LNCAP (cell line): ENCODE measurements around the gene PRMT7.

Source experiments
- TF ChIP-seq, protein P1 (sequence below): fragments of 450-650 bp; IDR thresholded peaks from 2 replicates; pipeline ENCODE4 v1.5.1; 2017; ENCODE audit warnings: mild to moderate bottlenecking

Gene PRMT7

DNA sequence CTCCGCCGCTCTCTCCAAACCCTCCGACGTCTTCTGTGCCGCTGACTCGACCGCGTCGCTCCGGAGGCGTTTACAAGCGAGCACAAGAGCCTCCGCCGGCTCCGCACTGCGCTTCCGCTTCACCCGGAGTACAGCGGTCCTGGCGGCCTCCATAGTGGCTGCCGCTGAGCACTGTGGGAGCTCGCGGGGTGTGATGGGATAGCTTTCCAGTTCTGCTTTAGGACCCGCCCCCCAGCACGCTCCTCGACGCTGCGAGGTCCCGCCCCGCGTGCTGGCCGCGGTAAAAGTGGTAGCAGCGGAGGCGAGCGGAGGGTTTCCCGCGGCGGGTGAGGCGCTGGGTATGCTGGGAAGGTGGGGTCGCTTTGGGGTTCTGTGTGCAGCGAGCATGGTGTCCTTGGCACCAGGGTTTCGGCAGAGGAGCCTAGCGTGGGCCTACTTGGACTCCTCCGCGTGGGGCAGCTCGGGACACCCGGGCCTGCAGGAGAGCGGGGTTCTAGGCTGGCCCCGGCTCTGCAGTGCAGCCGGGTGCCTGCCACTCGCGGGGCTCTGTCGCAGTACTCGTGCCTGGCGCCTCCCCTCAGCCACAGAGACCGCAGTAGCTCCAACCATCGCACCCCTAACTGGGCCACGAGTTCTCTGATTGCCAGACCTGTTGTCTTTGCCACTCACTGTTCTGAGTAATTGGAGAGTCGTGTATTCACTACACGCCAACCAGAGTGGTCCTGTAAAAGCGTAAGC lies at the start of gene PRMT7, which contains the start of gene SLC7A6OS:
PRMT7 (plus strand) TSS at position 246 of the 738 bp plus-strand sequence. CDS start 4,961 bp downstream, outside the sequence.
SLC7A6OS (minus strand) TSS at position 173 of the 738 bp plus-strand sequence; CDS start at position 153, 20 bp downstream.
- TF ChIP-seq, protein P1, sequence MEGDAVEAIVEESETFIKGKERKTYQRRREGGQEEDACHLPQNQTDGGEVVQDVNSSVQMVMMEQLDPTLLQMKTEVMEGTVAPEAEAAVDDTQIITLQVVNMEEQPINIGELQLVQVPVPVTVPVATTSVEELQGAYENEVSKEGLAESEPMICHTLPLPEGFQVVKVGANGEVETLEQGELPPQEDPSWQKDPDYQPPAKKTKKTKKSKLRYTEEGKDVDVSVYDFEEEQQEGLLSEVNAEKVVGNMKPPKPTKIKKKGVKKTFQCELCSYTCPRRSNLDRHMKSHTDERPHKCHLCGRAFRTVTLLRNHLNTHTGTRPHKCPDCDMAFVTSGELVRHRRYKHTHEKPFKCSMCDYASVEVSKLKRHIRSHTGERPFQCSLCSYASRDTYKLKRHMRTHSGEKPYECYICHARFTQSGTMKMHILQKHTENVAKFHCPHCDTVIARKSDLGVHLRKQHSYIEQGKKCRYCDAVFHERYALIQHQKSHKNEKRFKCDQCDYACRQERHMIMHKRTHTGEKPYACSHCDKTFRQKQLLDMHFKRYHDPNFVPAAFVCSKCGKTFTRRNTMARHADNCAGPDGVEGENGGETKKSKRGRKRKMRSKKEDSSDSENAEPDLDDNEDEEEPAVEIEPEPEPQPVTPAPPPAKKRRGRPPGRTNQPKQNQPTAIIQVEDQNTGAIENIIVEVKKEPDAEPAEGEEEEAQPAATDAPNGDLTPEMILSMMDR, result no peak

DNA sequence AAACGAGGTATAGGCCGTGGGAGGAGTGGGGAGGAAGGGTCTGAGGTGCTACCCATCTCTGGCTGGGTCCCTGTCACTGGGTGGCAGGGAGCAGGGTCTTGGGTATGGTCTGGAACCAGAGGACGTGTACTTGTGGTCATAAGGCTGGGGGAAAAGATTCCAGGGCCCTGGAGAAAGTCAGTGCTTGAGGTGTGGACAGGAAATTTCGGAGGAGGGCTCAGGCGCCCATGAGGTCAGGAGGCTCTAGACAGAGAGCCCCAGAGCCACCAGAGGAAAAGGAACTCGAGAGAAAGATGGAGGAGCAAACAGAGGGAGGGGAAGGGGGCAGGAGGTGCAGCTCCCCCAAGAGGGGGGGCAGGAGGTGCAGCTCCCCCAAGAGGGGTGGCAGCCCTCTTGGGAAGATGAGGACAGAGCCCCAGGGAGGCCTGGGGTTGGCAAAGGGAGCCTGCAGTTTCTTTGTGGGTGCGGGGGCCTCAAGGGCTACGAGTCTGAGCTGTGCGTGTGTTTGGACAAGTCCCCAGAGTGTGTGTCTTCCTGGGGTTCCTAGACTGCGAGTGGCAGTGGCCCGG lies 47.2 kb upstream of the PRMT7 start:
- TF ChIP-seq, protein P1, result no peak; the same call in 1 of the 2 replicates

DNA sequence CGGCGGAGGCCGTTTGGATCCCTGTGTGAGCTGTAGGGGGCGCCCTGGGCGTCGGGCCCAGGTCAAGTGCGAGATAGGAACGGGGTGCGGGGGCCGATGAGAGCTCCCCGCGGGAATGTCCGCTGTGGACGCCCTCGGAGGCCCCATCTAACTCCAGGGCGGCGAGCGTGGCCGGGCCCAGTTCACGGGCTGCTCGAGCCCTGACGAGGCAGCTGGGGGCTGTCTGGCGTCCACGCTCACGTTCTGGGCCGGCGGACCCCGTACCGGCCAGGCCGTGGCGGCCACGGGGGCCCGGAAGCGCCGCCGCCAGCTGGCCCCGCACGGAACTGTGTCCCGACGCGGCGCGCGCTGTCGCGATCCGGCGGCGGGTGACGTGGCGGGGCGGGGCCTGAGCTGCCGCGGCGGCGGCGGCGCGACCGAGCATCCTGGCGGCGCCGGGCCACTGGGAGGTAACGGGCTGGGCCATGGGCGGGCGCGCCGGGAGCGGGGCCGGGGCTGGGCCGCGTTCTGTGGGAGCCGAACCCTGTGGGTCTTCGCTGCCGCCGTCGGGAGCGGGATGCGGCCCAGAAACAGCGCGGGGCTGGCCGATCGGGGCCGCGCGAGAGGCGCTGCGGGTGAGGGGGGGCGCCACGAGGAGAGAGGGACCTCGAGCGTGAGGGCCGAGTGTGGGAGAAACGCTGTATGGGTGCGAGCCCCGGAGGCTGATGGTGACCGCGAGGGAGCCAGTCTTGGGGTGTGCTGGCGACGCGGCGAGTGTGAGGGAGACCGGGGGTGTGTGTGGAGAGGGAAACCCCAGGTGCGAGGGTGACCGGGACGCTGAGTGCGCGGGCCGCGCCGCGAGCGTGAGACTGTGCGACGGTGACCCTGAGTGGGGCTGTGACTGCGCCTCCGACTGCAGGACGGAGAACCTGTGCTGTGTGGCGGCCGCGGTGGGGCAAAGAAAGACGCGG lies 46.4 kb upstream of the PRMT7 start, which contains the start of gene SLC7A6:
SLC7A6 (plus strand) TSS at position 399 of the 950 bp plus-strand sequence. CDS start 10,201 bp downstream, outside the sequence.
- TF ChIP-seq, protein P1, result peak; percentile 61; the same call in 1 of the 2 replicates

DNA sequence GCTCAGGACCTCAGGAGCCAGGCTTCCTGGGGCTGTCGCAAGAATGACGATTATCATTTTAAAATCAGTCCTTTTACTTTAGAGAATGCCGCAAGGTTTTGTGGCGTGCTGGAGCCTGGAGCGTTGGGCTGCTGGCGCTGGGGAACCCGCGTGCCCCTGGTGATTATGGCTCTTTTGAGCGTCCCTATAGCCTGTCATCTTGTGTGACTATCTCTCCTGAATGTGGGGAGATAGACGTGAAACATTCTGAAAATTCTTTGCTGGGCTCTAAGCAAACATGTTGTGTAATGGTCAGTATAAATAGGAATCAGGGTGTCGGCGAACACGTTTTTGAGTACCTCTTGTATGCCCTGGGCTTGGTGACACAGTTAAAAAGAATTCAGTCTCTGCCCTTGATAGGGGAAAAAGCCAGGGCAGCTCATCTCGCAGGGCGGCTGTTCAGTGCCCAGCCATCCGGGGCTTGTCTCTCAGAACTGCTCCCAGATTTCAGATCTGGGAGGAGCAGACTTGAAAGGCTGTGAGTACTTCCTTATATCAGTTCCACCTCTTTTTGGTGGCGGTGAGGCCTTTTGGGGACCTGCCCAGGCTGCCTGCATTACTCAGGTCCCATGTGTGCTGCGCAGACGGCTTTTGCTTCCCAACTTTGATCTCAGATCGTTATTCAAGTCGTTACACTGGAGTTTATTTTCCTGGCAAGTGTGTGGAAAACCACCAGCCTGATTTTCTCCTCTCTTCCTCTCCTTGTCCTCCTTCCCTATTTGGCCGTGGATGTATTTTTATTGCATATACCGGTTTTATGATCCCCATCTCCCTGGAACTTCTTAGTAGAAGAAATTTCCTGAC lies 45.5 kb upstream of the PRMT7 start:
- TF ChIP-seq, protein P1, result no peak

DNA sequence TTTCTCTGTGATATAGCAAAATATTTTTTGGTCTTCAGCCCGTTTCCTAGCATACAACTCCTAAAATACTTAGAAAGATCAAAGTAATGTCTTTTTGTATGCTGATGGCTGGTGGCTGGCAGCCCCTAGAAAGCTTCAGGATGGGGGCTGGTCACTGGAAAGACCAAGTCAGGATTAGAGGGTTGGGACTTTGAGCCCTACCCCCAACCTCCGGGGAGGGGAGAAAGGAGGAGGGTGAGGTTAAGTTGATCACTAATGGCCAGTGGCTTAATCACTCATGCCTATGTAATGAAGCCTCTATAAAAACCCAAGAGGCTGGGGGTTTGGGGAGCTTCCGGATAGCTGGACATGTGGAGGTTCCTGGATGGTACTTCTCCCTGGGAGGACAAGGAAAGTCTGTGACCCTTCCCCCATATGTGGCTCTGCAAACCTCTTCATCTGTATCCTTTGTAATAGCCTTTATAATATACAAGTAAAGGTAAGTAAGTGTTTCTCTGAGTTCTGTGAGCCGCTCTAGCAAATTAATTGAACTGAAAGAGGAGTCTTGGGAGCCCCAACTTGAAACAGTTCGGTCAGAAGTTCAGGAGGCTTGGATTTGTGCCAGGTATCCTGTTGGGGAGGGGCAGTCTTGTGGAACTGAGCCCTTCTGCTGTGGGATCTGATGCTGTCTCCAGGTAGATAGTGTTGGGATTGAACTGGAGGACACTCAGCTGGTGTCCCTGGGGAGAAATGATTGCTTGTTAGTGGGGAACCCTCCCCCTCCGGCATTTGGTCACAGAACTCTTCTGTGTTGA lies 43.0 kb upstream of the PRMT7 start:
- TF ChIP-seq, protein P1, result no peak

DNA sequence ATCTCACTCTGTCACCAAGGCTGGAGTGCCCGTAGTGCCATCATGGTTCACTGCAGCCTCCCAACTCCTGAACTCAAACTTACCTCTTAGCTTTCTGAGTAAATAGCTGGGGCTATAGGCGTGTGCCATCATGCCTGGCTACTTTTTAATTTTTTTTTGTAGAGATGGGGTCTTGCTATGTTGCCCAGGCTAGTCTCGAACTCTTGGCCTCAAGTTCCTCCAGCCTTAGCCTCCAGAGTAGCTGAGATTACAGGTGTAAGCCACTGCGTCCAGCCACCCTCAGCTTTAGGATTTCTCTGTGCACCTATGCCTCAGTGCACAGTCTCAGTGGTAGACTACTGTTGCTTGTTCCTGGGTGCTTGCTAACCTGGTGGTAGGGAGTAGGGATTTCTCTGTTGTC lies 41.0 kb upstream of the PRMT7 start:
- TF ChIP-seq, protein P1, result no peak
